Stimulated activated CD4-positive, alpha-beta T cell treated with anti-CD3 and anti-CD28 coated beads, TNF-alpha, amount 100 ng/mL, for 1 hour (primary cell): Measurements from ENCODE around the gene CTSO.

Experiments
- DNase-seq, 3 donors: peaks; one replicate each; pipeline ENCODE4 v3.0.0-alpha.2; 2020; ENCODE audit warnings: low read depth in 3 of 3, low spot score in 1 of 3

Gene CTSO, protein sequence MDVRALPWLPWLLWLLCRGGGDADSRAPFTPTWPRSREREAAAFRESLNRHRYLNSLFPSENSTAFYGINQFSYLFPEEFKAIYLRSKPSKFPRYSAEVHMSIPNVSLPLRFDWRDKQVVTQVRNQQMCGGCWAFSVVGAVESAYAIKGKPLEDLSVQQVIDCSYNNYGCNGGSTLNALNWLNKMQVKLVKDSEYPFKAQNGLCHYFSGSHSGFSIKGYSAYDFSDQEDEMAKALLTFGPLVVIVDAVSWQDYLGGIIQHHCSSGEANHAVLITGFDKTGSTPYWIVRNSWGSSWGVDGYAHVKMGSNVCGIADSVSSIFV

DNA sequence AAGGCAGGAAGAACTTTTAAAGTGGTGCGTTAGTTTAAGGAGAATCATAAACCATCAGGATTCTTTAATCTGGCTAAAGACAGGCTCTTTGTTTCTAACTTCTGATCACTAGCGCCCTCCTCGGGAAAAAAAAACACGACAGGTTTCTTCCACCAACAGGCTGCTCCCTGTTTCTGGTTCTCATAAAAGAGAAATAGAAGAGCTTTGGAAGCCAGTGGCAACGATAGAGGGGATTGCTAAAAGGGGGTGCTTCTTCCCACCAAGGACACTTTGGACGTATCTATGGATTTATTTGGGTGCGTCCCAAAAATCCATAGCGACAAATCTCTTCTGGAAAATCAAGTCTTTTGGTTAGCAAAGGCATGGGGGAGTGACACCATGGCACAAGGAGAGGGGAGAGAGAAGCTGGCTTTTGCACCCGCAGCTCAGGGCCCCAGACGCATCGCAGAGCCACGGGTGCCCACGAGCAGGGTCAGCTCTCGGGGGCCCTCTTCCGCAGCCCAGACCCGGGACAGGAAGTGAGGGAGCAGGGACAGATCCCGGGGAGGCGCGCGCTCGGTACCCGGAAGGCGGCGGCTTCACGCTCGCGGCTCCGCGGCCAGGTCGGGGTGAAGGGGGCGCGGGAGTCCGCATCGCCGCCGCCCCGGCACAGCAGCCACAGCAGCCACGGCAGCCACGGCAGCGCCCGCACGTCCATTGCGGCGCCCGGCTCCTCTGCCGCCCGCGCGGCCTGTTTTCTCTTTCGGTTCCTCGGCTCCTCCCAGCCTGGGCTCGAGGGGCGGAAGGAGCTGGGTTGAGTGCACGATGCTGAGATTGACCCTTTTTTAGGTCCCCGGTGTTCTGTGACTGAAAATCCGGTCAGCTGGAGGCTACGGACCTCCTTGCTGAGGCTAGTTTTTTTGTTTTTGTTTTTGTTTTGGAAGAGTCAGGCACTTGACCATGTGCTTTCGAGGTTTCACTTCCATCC lies at the start of gene CTSO:
TSS of gene CTSO (minus strand) at position 716 of the 967 bp plus-strand sequence. CDS start at position 697, 19 bp downstream.
- peak; percentile 8 to 52 (median 43) for DNase-seq

- no peak for DNase-seq
Measured at GRCh38 chr4:156000491-156000890, 46.8 kb upstream of the CTSO start.

- no peak for DNase-seq
Measured at GRCh38 chr4:155999725-156000124, 46.1 kb upstream of the CTSO start.

- no peak for DNase-seq
Measured at GRCh38 chr4:155995069-155995468, 41.4 kb upstream of the CTSO start.

GRCh38 chr4:155984106-155984797 lies 30.6 kb upstream of the CTSO start:
- DNase-seq = no peak

GRCh38 chr4:155982736-155983385 lies 29.2 kb upstream of the CTSO start:
- no peak for DNase-seq

GRCh38 chr4:155978810-155979209 lies 25.1 kb upstream of the CTSO start:
- no peak for DNase-seq

DNA sequence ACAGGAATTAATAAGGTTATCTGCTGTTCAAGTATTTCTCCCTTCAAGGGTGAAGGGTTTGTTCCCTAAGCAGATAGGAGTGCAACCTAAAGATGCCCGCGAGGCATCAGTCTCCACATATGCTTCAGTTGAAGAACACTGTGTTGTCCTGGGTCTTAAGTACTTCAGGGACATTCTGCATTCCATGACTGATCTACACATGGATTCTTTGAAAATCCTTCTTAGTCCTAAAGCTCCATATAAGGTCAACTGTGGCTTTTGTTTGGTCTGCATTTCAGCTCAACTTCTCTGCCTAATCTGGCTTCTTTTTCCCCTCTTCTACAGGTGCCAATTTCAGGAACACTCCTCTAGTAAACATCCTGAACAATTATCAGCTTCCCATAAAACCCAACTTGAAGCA lies 21.8 kb upstream of the CTSO start:
- DNase-seq = no peak

GRCh38 chr4:155974996-155975395 lies 21.3 kb upstream of the CTSO start:
- no peak for DNase-seq

DNA sequence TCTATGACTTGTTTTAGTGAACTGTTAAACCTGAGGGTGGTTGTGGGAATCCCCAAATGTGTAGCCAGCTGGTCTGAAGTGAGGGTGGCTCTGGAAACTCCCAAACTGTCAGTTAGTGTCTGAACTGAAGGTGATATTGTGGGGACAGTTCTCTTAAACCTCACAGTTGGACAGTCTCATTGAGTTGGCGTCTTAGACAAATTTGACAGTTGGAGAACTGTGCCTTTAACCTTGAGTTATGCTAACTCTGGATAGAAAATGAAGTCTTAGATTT lies 20.7 kb upstream of the CTSO start:
- DNase-seq = no peak

- DNase-seq = no peak
Measured at GRCh38 chr4:155973639-155974475, 20.2 kb upstream of the CTSO start.

- DNase-seq = no peak
Measured at GRCh38 chr4:155972098-155972497, 18.4 kb upstream of the CTSO start.

DNA sequence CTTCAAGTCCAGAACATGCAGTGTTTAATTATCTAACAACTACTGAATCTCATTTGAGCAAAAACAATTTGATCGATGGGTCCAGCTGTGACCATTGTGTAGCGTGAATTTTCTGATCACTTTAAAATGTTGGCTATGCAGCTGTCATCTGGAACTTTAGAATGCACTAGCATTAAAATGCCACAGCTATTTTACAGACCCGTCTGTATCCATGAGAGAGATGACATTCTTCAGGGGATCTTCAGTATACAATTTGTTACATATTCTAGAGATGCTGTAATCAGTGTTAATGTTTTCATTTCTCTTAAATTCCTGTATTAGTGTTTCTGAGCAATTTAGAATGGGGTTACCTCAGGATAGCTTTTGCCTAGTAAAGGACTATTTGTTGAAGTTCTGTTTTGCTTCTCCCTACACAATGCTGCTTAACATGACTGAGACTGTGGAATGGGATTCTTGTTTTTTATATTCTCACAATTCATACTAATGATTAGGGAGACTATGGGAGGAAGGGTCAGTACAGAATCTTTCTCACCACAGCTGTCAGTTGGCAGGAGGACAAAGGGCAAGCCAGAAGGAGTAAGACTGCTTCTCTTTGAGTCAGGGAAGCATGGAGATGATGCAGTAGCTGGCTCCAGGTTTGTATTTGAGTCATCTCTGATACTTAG lies 13.2 kb upstream of the CTSO start:
- no peak for DNase-seq

DNA sequence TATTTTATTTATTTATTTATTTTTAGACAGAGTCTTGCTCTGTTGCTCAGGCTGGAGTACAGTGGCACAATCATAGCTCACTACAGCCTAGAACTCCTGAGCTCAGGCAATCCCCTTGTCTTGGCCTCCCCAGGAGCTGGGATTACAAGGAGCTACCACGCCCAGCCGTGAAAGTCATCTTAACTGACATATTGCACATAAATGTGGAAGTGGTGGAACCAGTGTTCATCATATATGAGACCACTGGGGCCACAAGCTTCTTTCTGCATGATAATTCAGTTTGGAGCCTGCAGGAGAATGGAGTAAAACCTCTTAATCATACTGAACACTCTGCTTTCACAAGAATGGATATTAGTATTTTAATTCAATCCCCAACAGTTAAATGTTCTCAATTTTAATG lies 12.5 kb upstream of the CTSO start:
- no peak for DNase-seq

GRCh38 chr4:155964016-155964891 lies 10.6 kb upstream of the CTSO start:
- DNase-seq = no peak

- no peak for DNase-seq
Measured at GRCh38 chr4:155962767-155963166, 9.1 kb upstream of the CTSO start.

DNA sequence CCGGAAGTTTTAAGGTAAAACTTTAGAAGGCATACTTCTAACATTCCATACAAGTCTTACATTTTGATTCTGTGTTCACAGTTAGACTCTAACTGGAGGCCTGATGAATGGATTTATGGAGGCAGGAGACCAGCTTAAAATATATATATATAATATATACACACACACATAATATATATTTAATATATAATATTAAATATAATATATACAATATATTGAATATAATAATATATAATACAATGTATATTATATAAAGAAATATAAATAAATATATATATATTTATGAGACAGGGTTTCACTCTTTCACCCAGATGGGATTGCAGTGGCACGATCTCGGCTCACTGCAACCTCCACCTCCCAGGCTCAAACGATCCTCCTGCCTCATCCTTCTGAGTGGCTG lies 7.9 kb upstream of the CTSO start:
- no peak for DNase-seq

- DNase-seq = no peak
Measured at GRCh38 chr4:155960522-155960921, 6.9 kb upstream of the CTSO start.

- DNase-seq = no peak
Measured at GRCh38 chr4:155959417-155959816, 5.8 kb upstream of the CTSO start.
